GM23248 (cell line): ENCODE measurements around the gene CD33. TPM values are rescaled to one million over a fixed set of nuclear protein-coding genes. Genes with fewer than 3 reads are reported as not detected.

Source experiments
- DNase-seq: peaks from one replicate; pipeline ENCODE4 v3.0.0-alpha.2; 2015
- H2AFZ ChIP-seq: fragments of 200-600 bp; sonication (generic); 2 replicates; pipeline ENCODE4 v1.6.1; 2016; ENCODE audit warnings: antibody characterized with exemption
- H3F3A ChIP-seq: fragments of 200-600 bp; sonication (generic); 2 replicates; pipeline ENCODE4 v1.6.1; 2016; ENCODE audit warnings: mild to moderate bottlenecking, antibody characterized with exemption, mixed run types; ENCODE audit not compliant: insufficient read depth
- H3K27ac ChIP-seq: fragments of 200-600 bp; sonication (generic); 2 replicates; pipeline ENCODE4 v1.5.1; 2016; ENCODE audit warnings: mild to moderate bottlenecking
- H3K27me3 ChIP-seq: fragments of 200-600 bp; sonication (generic); replicated peaks from 2 replicates; pipeline ENCODE4 v1.6.1; 2016; ENCODE audit warnings: mild to moderate bottlenecking; ENCODE audit not compliant: insufficient read depth
- H3K36me3 ChIP-seq: fragments of 200-600 bp; sonication (generic); 2 replicates; pipeline ENCODE4 v1.6.1; 2016; ENCODE audit warnings: low read depth, mild to moderate bottlenecking
- H3K4me1 ChIP-seq: fragments of 200-600 bp; sonication (generic); 2 replicates; pipeline ENCODE4 v1.6.1; 2016; ENCODE audit warnings: mild to moderate bottlenecking; ENCODE audit not compliant: insufficient read depth
- H3K4me2 ChIP-seq: fragments of 200-600 bp; sonication (generic); one replicate; pipeline ENCODE4 v1.6.1; 2016; ENCODE audit warnings: mild to moderate bottlenecking; ENCODE audit not compliant: unreplicated experiment
- H3K4me3 ChIP-seq: fragments of 200-600 bp; sonication (generic); 2 replicates; pipeline ENCODE4 v1.5.1; 2016; ENCODE audit warnings: mild to moderate bottlenecking
- H3K79me2 ChIP-seq: fragments of 200-600 bp; sonication (generic); 2 replicates; pipeline ENCODE4 v1.6.1; 2016; ENCODE audit warnings: mild to moderate bottlenecking; ENCODE audit not compliant: insufficient read depth
- H3K9ac ChIP-seq: fragments of 200-600 bp; sonication (generic); 2 replicates; pipeline ENCODE4 v1.6.1; 2016; ENCODE audit warnings: mild to moderate bottlenecking
- H3K9me2 ChIP-seq: fragments of 200-600 bp; sonication (generic); 2 replicates; pipeline ENCODE4 v1.6.1; 2016; ENCODE audit warnings: mixed run types, mild to moderate bottlenecking, moderate library complexity; ENCODE audit not compliant: insufficient read depth
- H3K9me3 ChIP-seq: fragments of 200-600 bp; sonication (generic); one replicate; pipeline ENCODE4 v1.6.1; 2017; ENCODE audit warnings: low read depth
- H4K20me1 ChIP-seq: fragments of 200-600 bp; sonication (generic); 2 replicates; pipeline ENCODE4 v1.6.0; 2016; ENCODE audit not compliant: insufficient read depth
- EZH2 ChIP-seq: fragments of 200-600 bp; sonication (generic); IDR thresholded peaks from 2 replicates; pipeline ENCODE4 v1.6.1; 2018; ENCODE audit warnings: antibody characterized with exemption, mild to moderate bottlenecking; ENCODE audit not compliant: insufficient read depth, poor library complexity, severe bottlenecking
- EZH2phosphoT487 ChIP-seq: fragments of 200-600 bp; sonication (generic); IDR thresholded peaks from 2 replicates; pipeline ENCODE4 v1.6.1; 2018; ENCODE audit warnings: antibody characterized with exemption, moderate library complexity, mild to moderate bottlenecking, low read depth; ENCODE audit not compliant: insufficient read depth
- WGBS, 2 experiments: methylation state at CpG; one replicate each; pipeline ENCODE4 v1.1.6; 2015 to 2017; ENCODE audit warnings: low lambda C conversion rate in 2 of 2, low coverage in 1 of 2; ENCODE audit errors: missing lambda C conversion rate in 2 of 2; 5-methylcytosine and 5-hydroxymethylcytosine counted together
- in situ Hi-C: fragments of 300-500 bp; cut with MboI; formaldehyde crosslinking; loops from 2 replicates; pipeline ENCODE4 v1.15.0; 2020
- polyA plus RNA-seq: library from polyadenylated mRNA; unstranded; fragments of >200 nt; fragmentation: Nextera tagmentation; extraction: Ambion mirVana; gene quantifications from 2 replicates; pipeline ENCODE4 v1.2.1, GENCODE V29; 2016
- total RNA-seq: library from RNA; depleted of rRNA; stranded (reverse); fragments of >200 nt; shearing (Covaris generic); gene quantifications from 2 replicates; pipeline ENCODE4 v1.2.3, GENCODE V29; 2014

CD33 gene
- total and polyA plus RNA-seq, 2 experiments from 2014 or later: 0.30 TPM; not detected in 1

DNA sequence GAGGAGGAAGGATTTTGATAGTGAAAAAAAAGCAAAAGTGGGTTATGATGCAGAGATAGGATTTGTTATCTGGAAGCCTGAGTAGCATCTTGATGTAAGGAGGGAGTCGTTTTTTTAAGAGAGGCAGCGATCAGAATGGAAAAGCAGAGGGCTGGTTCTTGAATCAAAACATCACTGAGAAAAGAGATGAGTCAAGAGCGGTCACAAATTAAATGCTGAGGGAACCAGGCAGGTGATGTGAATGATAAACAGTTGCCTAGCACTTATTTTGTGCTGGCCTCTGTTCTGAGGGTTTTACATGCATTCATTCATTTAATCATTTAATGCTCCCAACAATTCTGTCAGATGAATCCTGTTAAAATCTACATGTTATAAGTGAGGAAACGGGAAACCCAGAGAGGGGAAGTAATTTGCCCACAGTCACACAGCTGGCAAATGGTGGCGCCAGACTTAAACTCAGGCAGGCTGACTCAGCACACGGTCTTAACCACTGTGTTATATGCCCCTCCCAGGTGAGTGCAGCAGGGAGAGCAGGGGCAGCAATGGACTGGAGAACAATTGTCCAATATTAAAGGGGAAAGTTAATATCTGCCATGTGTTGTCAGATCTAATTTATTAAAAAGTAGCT, 47.4 kb downstream of the CD33 start:
- 35 to 37% methylated on average over 6 of the region's 6 CpGs for WGBS, 2 experiments
- no peak for DNase-seq
- H3K4me2 ChIP-seq: no peak overlapping the region
- no peaks in the 10 kb centered on the region for H3K9me3 ChIP-seq
- no peaks in the 10 kb centered on the region for H3F3A ChIP-seq
- no peaks in the 10 kb centered on the region for H3K4me1 ChIP-seq
- no peaks in the 10 kb centered on the region for H3K79me2 ChIP-seq
- H3K4me3 ChIP-seq: no peak overlapping the region
- TF ChIP-seq EZH2 (no peak), EZH2phosphoT487 (no peak)
- H3K9ac ChIP-seq: no peak overlapping the region
- H3K9me2 ChIP-seq: no peaks in the 10 kb centered on the region
- H3K27me3 ChIP-seq: no peaks in the 10 kb centered on the region; the same call in 1 of the 2 replicates
- no peak overlapping the region for H2AFZ ChIP-seq
- in situ Hi-C loops: no loop called here
- no peaks in the 10 kb centered on the region for H3K36me3 ChIP-seq
- H4K20me1 ChIP-seq: no peaks in the 10 kb centered on the region
- no peak overlapping the region for H3K27ac ChIP-seq

DNA sequence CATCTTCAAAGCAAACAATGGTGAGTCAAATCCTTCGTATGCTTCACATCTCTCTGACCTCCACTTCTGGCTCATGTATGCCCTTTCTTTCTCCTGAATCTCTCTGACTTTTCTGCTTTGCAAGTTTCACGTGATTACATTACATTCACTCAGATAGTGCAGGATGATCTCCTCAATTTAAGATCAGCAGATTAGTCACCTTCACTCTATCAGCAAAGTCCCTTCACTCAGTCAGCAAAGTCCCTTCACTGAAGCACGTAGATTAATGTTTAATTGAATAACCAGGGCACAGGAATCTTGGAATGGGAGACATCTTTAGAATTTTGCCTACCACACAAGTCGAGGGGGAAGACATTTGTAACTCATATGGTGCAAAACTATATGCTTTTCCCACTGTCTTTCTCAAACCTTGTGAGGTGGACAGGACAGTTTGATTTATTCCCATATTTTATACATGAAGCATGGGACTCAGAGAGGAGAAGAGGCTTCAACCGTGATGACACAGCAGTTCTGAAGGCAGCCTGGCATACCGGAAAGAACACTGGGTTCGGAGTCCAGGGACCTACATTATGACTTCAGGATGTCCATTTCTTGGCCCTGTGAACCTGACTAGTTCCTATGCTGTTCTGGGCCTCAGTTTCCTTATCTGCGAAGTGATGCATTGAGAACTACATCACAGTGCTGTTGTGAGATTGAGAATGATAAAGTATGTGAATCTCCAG, 49.3 kb downstream of the CD33 start:
- in situ Hi-C loops: no loop called here

DNA sequence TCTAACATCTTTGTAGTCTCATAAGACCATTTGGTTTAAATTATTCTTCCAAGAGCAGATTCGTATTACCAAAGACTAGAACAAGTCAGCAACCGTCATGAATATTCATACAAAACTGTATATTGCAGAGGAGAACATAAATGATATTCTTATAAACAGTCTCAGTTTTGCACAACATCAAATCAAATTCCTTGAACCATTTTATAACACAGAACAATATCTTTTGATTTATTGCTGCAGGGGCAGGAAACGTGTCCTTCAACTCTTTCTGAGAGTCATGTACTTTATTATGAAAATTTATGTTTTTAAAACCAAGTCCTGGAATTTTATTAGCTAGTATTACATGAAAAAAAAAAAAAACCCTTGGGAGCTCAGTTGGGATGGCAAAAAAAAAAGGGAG, 52.2 kb downstream of the CD33 start:
- Histone ChIP-seq H3K9ac (no peak overlapping the region), H3K4me2 (no peak overlapping the region), H3K79me2 (no peaks in the 10 kb centered on the region), H3K9me3 (no peaks in the 10 kb centered on the region), H4K20me1 (no peaks in the 10 kb centered on the region), H3K36me3 (no peaks in the 10 kb centered on the region), H3K27me3 (no peaks in the 10 kb centered on the region), H3K9me2 (no peaks in the 10 kb centered on the region), H3K4me3 (no peak overlapping the region), H2AFZ (no peak overlapping the region), H3F3A (no peaks in the 10 kb centered on the region), H3K4me1 (no peaks in the 10 kb centered on the region), H3K27ac (no peak overlapping the region)
- DNase-seq: no peak
- TF ChIP-seq EZH2phosphoT487 (no peak), EZH2 (no peak)
- in situ Hi-C loops: no loop called here
- WGBS, 2 experiments: 0 to 3% methylated on average over 3 of the region's 3 CpGs

More for the DNA sequence above, 49.3 kb downstream of the CD33 start:
- Histone ChIP-seq H3K4me3 (no peak overlapping the region), H3K27ac (no peak overlapping the region), H3K9me3 (no peaks in the 10 kb centered on the region), H4K20me1 (no peaks in the 10 kb centered on the region), H3K27me3 (no peaks in the 10 kb centered on the region), H3K36me3 (no peaks in the 10 kb centered on the region), H3K4me2 (no peak overlapping the region), H3K9ac (no peak overlapping the region), H2AFZ (no peak overlapping the region), H3K79me2 (no peaks in the 10 kb centered on the region), H3F3A (no peaks in the 10 kb centered on the region), H3K4me1 (no peaks in the 10 kb centered on the region), H3K9me2 (no peaks in the 10 kb centered on the region)
- TF ChIP-seq EZH2phosphoT487 (no peak), EZH2 (no peak)
- DNase-seq: no peak
- 26 to 32% methylated on average over 8 of the region's 8 CpGs for WGBS, 2 experiments

GRCh38 chr19:51282335-51282734, 57.5 kb downstream of the CD33 start:
- no peaks in the 10 kb centered on the region for H3F3A ChIP-seq
- no peak overlapping the region for H2AFZ ChIP-seq
- WGBS, 2 experiments: 16 to 18% methylated on average over 4 of the region's 4 CpGs
- no peak overlapping the region for H3K9ac ChIP-seq
- H3K9me3 ChIP-seq: no peaks in the 10 kb centered on the region
- H4K20me1 ChIP-seq: no peaks in the 10 kb centered on the region
- in situ Hi-C loops: no loop called here
- H3K4me3 ChIP-seq: no peak overlapping the region
- H3K4me1 ChIP-seq: no peaks in the 10 kb centered on the region
- no peak for TF ChIP-seq EZH2phosphoT487
- TF ChIP-seq EZH2: no peak
- no peak for DNase-seq
- no peak overlapping the region for H3K27ac ChIP-seq
- H3K9me2 ChIP-seq: no peaks in the 10 kb centered on the region
- H3K79me2 ChIP-seq: no peaks in the 10 kb centered on the region
- no peaks in the 10 kb centered on the region for H3K27me3 ChIP-seq
- H3K4me2 ChIP-seq: no peak overlapping the region
- H3K36me3 ChIP-seq: no peaks in the 10 kb centered on the region
